Ascending aorta (tissue), 2 donors: Measurements from ENCODE around the gene PLEKHG5. TPM values are rescaled to one million over a fixed set of nuclear protein-coding genes. Genes with fewer than 3 reads are reported as not detected.

ENCODE experiments used
- DNase-seq, 2 donors: peaks; one replicate each; pipeline ENCODE4 v3.0.0-alpha.2; 2019; ENCODE audit warnings: low spot score in 2 of 2
- H3K27ac ChIP-seq, 2 donors: fragments of 200-600 bp; sonication (generic); one replicate each; pipeline ENCODE4 v1.5.1; 2016 to 2017; ENCODE audit warnings: mild to moderate bottlenecking in 1 of 2
- H3K27me3 ChIP-seq: fragments of 200-600 bp; sonication (generic); one replicate; pipeline ENCODE4 v1.5.1; 2017
- H3K36me3 ChIP-seq, 2 donors: fragments of 200-600 bp; sonication (generic); one replicate each; pipeline ENCODE4 v1.5.1; 2016
- H3K4me1 ChIP-seq, 2 donors: fragments of 200-600 bp; sonication (generic); one replicate each; pipeline ENCODE4 v1.5.1; 2016 to 2017; ENCODE audit warnings: mild to moderate bottlenecking in 1 of 2
- H3K4me3 ChIP-seq, 2 donors: fragments of 200-600 bp; sonication (generic); one replicate each; pipeline ENCODE4 v1.5.1; 2016 to 2017; ENCODE audit warnings: mild to moderate bottlenecking in 1 of 2
- H3K9me3 ChIP-seq, 2 donors: fragments of 200-600 bp; sonication (generic); one replicate each; pipeline ENCODE4 v1.5.1; 2016
- CTCF ChIP-seq, 3 experiments: fragments of 200-600 bp in 2 of 3; fragments of 450-650 bp in 1 of 3; sonication (generic) in 2 of 3; IDR thresholded peaks; one replicate each; pipeline ENCODE4 v1.5.1; 2016 to 2019; ENCODE audit warnings: antibody characterized with exemption in 3 of 3, mild to moderate bottlenecking in 1 of 3, moderate library complexity in 1 of 3
- intact Hi-C: fragments of 100-400 bp; cut with DNase I; formaldehyde crosslinking; loops from one replicate; pipeline ENCODE4 v1.15.1; 2023
- total RNA-seq: library from RNA; depleted of rRNA; stranded (reverse); fragments of >200 nt; gene quantifications from one replicate; pipeline ENCODE4 v1.1.0, GENCODE V29; 2016

The PLEKHG5 gene
- total RNA-seq, 1 donor from 2014 or later = 11.4 TPM

- no peaks in the 10 kb centered on the region for H3K9me3 ChIP-seq
- no peak overlapping the region for H3K4me3 ChIP-seq
- DNase-seq = no peak
- peaks cover 16 to 65% of the 10 kb centered on the region in 2 donors for H3K36me3 ChIP-seq
- no peak overlapping the region for H3K27ac ChIP-seq
- no peaks in the 10 kb centered on the region for H3K4me1 ChIP-seq
- no peaks in the 10 kb centered on the region for H3K27me3 ChIP-seq
- TF ChIP-seq CTCF (IDR thresholded peaks at IDR 0.05) = no peak
- intact Hi-C loops = no loop called here
Observed at GRCh38 chr1:6470132-6471085, 21.1 kb downstream of the PLEKHG5 start.

DNA sequence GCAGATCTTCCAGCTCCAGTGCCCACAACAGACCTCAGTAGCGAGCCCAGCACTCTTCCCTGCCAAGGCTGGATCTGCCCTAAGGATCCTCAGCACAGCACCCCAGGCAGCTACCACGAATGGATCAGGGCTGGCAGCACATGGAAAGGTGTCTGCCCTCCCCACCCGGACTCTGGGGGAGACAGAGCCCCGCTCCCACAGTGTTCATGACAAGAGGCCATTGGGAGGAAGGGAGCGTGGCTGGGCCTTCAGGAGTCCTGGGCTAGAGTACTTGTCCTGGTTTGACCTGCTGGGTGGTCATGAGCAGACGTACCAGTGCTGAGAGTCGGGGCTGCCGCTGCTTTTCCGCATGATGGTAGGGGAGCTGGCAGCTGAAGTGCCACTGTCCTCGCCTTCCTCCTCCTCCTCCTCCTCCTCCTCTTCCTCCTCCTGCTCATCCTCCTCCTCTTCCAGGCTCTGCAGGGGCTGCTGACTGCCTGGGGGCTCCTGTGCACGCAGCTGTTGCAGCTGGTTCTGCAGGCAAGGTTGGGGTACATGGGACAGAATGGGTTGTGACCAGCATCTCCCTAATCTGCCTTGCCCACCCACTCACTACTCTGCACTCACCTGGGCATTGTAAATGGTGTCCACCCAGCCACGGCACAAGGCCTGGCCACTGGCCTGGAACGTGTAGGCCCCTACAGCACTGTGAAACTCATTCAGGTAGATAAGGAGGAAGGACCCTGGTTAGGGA is 22.6 kb downstream of the PLEKHG5 start:
- Histone ChIP-seq H3K4me1 (no peaks in the 10 kb centered on the region), H3K4me3 (no peak overlapping the region), H3K27ac (no peak overlapping the region), H3K36me3 (peaks cover 16 to 58% of the 10 kb centered on the region in 2 donors), H3K27me3 (no peaks in the 10 kb centered on the region), H3K9me3 (no peaks in the 10 kb centered on the region)
- no peak for DNase-seq
- intact Hi-C loops = no loop called here
- TF ChIP-seq CTCF (IDR thresholded peaks at IDR 0.05) = no peak

DNA sequence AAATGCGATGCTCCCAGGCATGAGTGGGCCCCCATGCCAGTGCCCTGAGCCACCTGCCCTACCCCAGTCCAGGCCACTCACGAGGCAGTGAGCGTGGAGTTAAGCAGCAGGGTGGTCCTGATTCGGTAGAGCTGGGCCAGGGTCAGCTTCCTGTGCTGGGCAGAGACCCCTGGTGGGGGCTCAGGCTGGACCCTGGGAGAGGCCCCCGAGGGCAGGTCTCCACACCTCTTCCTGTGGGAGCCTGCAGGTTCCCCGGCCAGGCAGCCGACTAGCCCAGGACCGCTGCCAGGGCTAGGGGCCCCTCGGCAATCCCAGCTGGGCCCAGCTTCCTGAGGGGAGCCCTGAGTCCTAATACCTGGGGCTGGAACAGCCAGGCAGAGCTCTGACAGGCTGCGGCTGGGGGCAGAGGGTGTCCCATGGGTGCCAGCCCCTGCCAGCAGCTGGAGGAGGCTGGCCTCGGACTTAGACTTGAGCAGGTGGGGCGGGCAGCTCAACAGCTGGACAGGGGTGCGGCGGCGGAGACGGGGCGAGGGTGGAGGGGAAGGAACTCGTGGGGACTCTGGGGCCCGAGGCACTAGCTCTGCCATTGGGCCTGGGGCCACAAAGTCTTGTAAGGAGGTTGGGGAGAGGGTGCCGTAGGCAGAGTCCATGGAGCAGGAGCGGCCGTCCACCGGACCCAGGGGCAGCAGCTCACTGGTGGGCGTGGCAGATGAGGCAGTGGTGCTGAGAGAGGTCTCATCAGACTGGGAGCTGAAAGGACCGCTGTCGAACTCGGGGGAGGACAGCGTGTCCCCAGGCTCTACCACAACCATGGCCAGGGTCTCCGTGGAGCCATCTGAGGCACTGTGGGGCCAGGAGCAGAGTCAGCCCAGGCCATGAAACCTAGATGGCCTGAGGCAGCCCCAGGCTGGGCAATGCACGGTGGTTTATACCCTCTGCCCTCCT is 23.5 kb downstream of the PLEKHG5 start:
- Histone ChIP-seq H3K27ac (no peak overlapping the region), H3K4me1 (no peaks in the 10 kb centered on the region), H3K9me3 (no peaks in the 10 kb centered on the region), H3K36me3 (peaks cover 16 to 51% of the 10 kb centered on the region in 2 donors), H3K4me3 (no peak overlapping the region), H3K27me3 (no peaks in the 10 kb centered on the region)
- TF ChIP-seq CTCF (IDR thresholded peaks at IDR 0.05) = no peak
- no peak for DNase-seq
- intact Hi-C loops = no loop called here

DNA sequence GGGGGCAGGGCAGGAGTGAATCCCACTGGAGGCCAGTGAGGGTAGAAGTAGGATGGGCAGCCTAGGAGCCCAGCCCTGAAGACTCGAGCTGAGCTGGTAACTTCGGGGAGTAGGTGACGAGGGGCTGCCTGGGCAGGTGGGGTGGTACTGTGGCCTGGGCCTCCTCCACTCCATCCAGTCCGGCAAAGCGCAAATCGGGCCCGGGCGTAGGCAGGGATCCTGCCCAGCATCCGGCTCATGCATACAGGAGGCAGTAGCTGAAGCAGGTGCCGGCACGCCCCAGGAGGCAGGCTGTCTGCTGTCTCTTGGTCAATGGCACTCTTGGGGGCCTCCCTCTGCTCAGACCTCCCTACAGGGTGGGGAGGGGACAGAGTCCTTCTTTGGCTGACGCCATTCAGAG is 24.2 kb downstream of the PLEKHG5 start:
- no peak for TF ChIP-seq CTCF (IDR thresholded peaks at IDR 0.05)
- H3K9me3 ChIP-seq = no peaks in the 10 kb centered on the region
- peaks cover 16 to 50% of the 10 kb centered on the region in 2 donors for H3K36me3 ChIP-seq
- no peak for DNase-seq
- intact Hi-C loops = no loop called here
- no peak overlapping the region for H3K4me3 ChIP-seq
- H3K27me3 ChIP-seq = no peaks in the 10 kb centered on the region
- H3K27ac ChIP-seq = no peak overlapping the region
- H3K4me1 ChIP-seq = no peaks in the 10 kb centered on the region

DNA sequence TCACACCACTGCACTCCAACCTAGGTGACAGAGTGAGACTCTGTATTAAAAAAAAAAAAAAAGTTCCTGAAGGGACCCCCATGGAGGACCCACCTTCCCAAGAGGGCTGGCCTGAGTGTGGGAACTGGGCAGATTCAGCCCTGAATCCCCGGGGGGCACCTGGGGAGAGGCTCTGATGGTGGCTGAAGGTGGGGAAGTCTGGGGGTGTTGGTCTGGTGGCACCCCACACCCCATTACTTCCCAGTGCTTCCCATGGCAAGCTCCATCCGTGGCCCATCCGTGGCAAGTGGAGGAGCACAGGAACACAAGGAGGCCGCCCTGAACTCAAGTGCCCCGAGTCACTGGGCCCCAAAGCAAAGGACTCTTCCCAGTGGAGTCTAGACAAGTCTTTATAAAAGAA is 24.7 kb downstream of the PLEKHG5 start:
- intact Hi-C loops = no loop called here
- no peak for TF ChIP-seq CTCF (IDR thresholded peaks at IDR 0.05)
- Histone ChIP-seq H3K27ac (no peak overlapping the region), H3K36me3 (peaks cover 16 to 50% of the 10 kb centered on the region in 2 donors), H3K4me3 (no peak overlapping the region), H3K27me3 (no peaks in the 10 kb centered on the region), H3K9me3 (no peaks in the 10 kb centered on the region), H3K4me1 (no peaks in the 10 kb centered on the region)
- DNase-seq = no peak
